ENCODE results near the gene RAET1L. TPM values are rescaled to one million over a fixed set of nuclear protein-coding genes. Genes with fewer than 3 reads are reported as not detected.
A peak's percentile ranks its signal among the peaks of the same experiment; 100 is the strongest.

The RAET1L gene
- total and polyA plus RNA-seq, 2 experiments from 2014 or later, result not detected

GRCh38 chr6:150043096-150043495 lies 17.8 kb upstream of the RAET1L start (continued):
- TF ChIP-seq, protein P1, sequence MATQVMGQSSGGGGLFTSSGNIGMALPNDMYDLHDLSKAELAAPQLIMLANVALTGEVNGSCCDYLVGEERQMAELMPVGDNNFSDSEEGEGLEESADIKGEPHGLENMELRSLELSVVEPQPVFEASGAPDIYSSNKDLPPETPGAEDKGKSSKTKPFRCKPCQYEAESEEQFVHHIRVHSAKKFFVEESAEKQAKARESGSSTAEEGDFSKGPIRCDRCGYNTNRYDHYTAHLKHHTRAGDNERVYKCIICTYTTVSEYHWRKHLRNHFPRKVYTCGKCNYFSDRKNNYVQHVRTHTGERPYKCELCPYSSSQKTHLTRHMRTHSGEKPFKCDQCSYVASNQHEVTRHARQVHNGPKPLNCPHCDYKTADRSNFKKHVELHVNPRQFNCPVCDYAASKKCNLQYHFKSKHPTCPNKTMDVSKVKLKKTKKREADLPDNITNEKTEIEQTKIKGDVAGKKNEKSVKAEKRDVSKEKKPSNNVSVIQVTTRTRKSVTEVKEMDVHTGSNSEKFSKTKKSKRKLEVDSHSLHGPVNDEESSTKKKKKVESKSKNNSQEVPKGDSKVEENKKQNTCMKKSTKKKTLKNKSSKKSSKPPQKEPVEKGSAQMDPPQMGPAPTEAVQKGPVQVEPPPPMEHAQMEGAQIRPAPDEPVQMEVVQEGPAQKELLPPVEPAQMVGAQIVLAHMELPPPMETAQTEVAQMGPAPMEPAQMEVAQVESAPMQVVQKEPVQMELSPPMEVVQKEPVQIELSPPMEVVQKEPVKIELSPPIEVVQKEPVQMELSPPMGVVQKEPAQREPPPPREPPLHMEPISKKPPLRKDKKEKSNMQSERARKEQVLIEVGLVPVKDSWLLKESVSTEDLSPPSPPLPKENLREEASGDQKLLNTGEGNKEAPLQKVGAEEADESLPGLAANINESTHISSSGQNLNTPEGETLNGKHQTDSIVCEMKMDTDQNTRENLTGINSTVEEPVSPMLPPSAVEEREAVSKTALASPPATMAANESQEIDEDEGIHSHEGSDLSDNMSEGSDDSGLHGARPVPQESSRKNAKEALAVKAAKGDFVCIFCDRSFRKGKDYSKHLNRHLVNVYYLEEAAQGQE (IDR thresholded peaks at IDR 0.05; ENCODE audit: unreplicated experiment), result no peak
- no peak for TF ChIP-seq STAT1 (IDR thresholded peaks at IDR 0.05; ENCODE audit: unreplicated experiment)

GRCh38 chr6:150038202-150039062 lies 13.1 kb upstream of the RAET1L start:
- H2AFZ ChIP-seq, result peak overlapping the region; percentile 94
- peaks cover 9% of the 10 kb centered on the region; the same call in 1 of the 2 replicates for H3K4me1 ChIP-seq (ENCODE audit: insufficient read depth)
- DNase-seq (ENCODE audit: low spot score), result peak; percentile 63
- H3K36me3 Mint-ChIP-seq (ENCODE audit: low read depth), result no peaks in the 10 kb centered on the region; the same call in 2 of the 3 replicates
- no peaks in the 10 kb centered on the region for H3K79me2 ChIP-seq (replicated peaks; ENCODE audit: insufficient read depth)
- H3K27ac Mint-ChIP-seq, result no peak overlapping the region
- H3K4me3 Mint-ChIP-seq, result peak overlapping the region; percentile 73
- H3K4me2 ChIP-seq, result peak overlapping the region; percentile 92
- H4K20me1 ChIP-seq (replicated peaks; ENCODE audit: insufficient read depth), result no peaks in the 10 kb centered on the region
- H3K4me1 Mint-ChIP-seq, result peaks cover 10% of the 10 kb centered on the region
- no peaks in the 10 kb centered on the region for H3K9me2 ChIP-seq (ENCODE audit: insufficient read depth)
- peaks cover 84% of the 10 kb centered on the region for H3K27me3 ChIP-seq (ENCODE audit: insufficient read depth)
- peak; percentile 30 for TF ChIP-seq EZH2 (IDR thresholded peaks at IDR 0.05; ENCODE audit: low read depth, unreplicated experiment)
- TF ChIP-seq EZH2phosphoT487 (IDR thresholded peaks at IDR 0.05; ENCODE audit: unreplicated experiment), result no peak
- no peaks in the 10 kb centered on the region for H3F3A ChIP-seq (replicated peaks; ENCODE audit: low read depth)
- ATAC-seq, result peak; percentile 85
- H3K36me3 ChIP-seq (ENCODE audit: insufficient read depth), result no peaks in the 10 kb centered on the region
- H3K4me3 ChIP-seq, result peak overlapping the region; percentile 64
- no peak overlapping the region for H3K27ac ChIP-seq (ENCODE audit: low read depth)
- H3K27me3 Mint-ChIP-seq (ENCODE audit: insufficient read depth, low read depth, poor library complexity), result peaks cover 62% of the 10 kb centered on the region
- no peaks in the 10 kb centered on the region; the same call in 2 of the 3 replicates for H3K9me3 Mint-ChIP-seq

DNA sequence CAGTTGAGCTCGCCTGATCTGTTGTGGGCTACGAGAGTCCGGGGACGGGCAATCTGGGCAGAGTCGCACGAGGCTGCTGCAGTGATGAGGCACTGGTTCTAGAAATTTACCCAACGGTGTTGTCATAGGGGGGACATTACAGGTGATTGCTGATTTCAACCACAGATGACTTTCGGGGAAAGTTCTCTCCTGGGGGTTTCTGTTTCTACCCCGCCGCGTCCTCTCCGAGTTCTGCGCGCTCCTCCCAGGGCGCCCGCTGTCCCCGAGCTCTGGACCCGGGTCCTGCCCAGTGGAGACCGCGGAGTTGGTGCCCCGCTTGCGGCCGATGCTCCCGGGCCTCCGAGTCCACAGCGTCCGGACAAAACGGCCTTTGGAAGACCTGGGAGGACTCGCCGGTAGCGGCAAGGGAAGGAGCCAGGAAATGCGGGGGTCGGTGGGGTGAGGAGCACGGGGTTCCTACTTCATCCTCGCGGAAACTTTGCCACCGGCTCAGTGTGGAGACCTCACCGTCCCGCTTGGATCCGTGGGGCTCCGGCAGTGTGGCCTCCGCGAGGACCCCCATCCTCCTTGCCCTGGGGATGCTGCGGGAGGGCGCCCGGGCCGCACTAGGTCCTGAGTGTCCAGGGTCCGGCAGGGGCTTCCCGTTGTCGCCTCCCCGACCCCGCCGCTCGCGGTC lies 12.3 kb upstream of the RAET1L start:
- Mint-ChIP-seq H3K9me3 (no peaks in the 10 kb centered on the region; the same call in 2 of the 3 replicates), H3K27me3 (ENCODE audit: insufficient read depth, low read depth, poor library complexity) (peaks cover 62% of the 10 kb centered on the region), H3K4me1 (peaks cover 10% of the 10 kb centered on the region), H3K36me3 (ENCODE audit: low read depth) (no peaks in the 10 kb centered on the region; the same call in 2 of the 3 replicates), H3K4me3 (peak overlapping the region; percentile 73), H3K27ac (no peak overlapping the region)
- peak; percentile 91 for TF ChIP-seq EZH2phosphoT487 (IDR thresholded peaks at IDR 0.05; ENCODE audit: unreplicated experiment)
- no peak for TF ChIP-seq ZNF331 (CRISPR knock-in tag; IDR thresholded peaks at IDR 0.05; ENCODE audit: low read depth)
- TF ChIP-seq EZH2 (IDR thresholded peaks at IDR 0.05; ENCODE audit: low read depth, unreplicated experiment), result peak; percentile 94
- Histone ChIP-seq H3K79me2 (replicated peaks; ENCODE audit: insufficient read depth) (no peaks in the 10 kb centered on the region), H3K27ac (ENCODE audit: low read depth) (no peak overlapping the region), H3K4me3 (peak overlapping the region; percentile 64), H2AFZ (peak overlapping the region; percentile 94), H3K27me3 (ENCODE audit: insufficient read depth) (peaks cover 92% of the 10 kb centered on the region), H3K36me3 (ENCODE audit: insufficient read depth) (no peaks in the 10 kb centered on the region), H3K9me2 (ENCODE audit: insufficient read depth) (no peaks in the 10 kb centered on the region), H3K4me1 (ENCODE audit: insufficient read depth) (peaks cover 9% of the 10 kb centered on the region; the same call in 1 of the 2 replicates), H3K4me2 (peak overlapping the region; percentile 92), H4K20me1 (replicated peaks; ENCODE audit: insufficient read depth) (no peaks in the 10 kb centered on the region), H3F3A (replicated peaks; ENCODE audit: low read depth) (no peaks in the 10 kb centered on the region)
- peak; percentile 74 for ATAC-seq
- no peak for DNase-seq (ENCODE audit: low spot score)

Data from GM23338 (cell line).